K562 (cell line): ENCODE measurements around the gene IL2RG. TPM values are rescaled to one million over a fixed set of nuclear protein-coding genes. Genes with fewer than 3 reads are reported as not detected.

Source experiments
- ATAC-seq: fragments of 200-7000 bp; cut with Tn5 transposase; 3 replicates; pipeline ENCODE4 v1.9.1; 2020; ENCODE audit warnings: moderate library complexity
- BruUV-seq: library from RNA; stranded (reverse); fragments of 400-500 nt; replicated peaks from 2 replicates; lab custom pipeline; 2021; lab: Mats Ljungman, UMichigan
- CTCF ChIA-PET: fragments of 300-600 bp; formaldehyde crosslinking; extraction: SDS; loops from one replicate; lab custom pipeline; 2021; ENCODE audit warnings: low intra/inter-chr PET ratio; lab: Yijun Ruan, JAX
- POLR2A ChIA-PET: fragments of 300-600, 350-650 bp; sonication (Branson Sonifier 250); formaldehyde crosslinking; extraction: SDS; loops from one replicate; lab custom pipeline; 2021; ENCODE audit warnings: antibody characterized with exemption, inconsistent platforms; lab: Yijun Ruan, JAX
- DNase-seq, 4 experiments: peaks; one replicate each; pipeline versions ENCODE4 v3.0.0 to v3.0.0-alpha.2; 2011 to 2018; ENCODE audit warnings: low spot score in 3 of 4, mixed read lengths in 3 of 4; ENCODE audit errors: extremely low read depth in 1 of 4
- FAIRE-seq: peaks from 2 replicates; lab custom pipeline; 2011; peaks lifted over from hg19 to GRCh38; lab: Jason Lieb, UNC
- H2AFZ ChIP-seq: 2 replicates; pipeline ENCODE4 v1.6.0; 2011; ENCODE audit warnings: low read depth, low read length, control low read depth, inconsistent platforms
- H3K27ac ChIP-seq: fragments of 200-600 bp; 3 replicates; pipeline ENCODE4 v1.8.0; 2011; ENCODE audit warnings: low read depth, mild to moderate bottlenecking, control low read depth, inconsistent platforms, low read length, moderate library complexity, mixed read lengths; ENCODE audit errors: extremely low read depth
- H3K27me3 ChIP-seq, 2 experiments: fragments of 300-600 bp in 1 of 2; 2 replicates in 1 of 2; 3 replicates in 1 of 2; pipeline versions ENCODE4 v1.6.0 to v1.8.0; 2011; ENCODE audit warnings: inconsistent platforms in 2 of 2, low read length in 2 of 2, mild to moderate bottlenecking in 1 of 2, mixed read lengths in 1 of 2, moderate library complexity in 1 of 2; ENCODE audit not compliant: control insufficient read depth in 2 of 2, insufficient read depth in 2 of 2
- H3K36me3 ChIP-seq: fragments of 300-600 bp; 3 replicates; pipeline ENCODE4 v1.8.0; 2011; ENCODE audit warnings: mild to moderate bottlenecking, low read length, inconsistent platforms; ENCODE audit not compliant: control insufficient read depth, insufficient read depth
- H3K4me1 ChIP-seq, 2 experiments: fragments of 200-600 bp in 1 of 2; replicated peaks in 1 of 2; 2 replicates in 1 of 2; 3 replicates in 1 of 2; pipeline versions ENCODE4 v1.5.1 to v1.8.0; 2011; ENCODE audit warnings: inconsistent platforms in 2 of 2, low read length in 2 of 2, mild to moderate bottlenecking in 1 of 2, mixed read lengths in 1 of 2, moderate library complexity in 1 of 2; ENCODE audit not compliant: control insufficient read depth in 2 of 2, insufficient read depth in 2 of 2
- H3K4me2 ChIP-seq: 2 replicates; pipeline ENCODE4 v1.6.1; 2011; ENCODE audit warnings: low read length, control low read depth, inconsistent platforms, mixed read lengths; ENCODE audit not compliant: insufficient read depth
- H3K4me3 ChIP-seq: fragments of 200-600 bp; sonication (generic), shearing (Covaris generic); 2 replicates; pipeline ENCODE4 v1.5.1; 2016; ENCODE audit warnings: control low read depth, inconsistent platforms
- H3K79me2 ChIP-seq: fragments of 200-600 bp; 3 replicates; pipeline ENCODE4 v1.8.0; 2011; ENCODE audit warnings: low read length, inconsistent platforms; ENCODE audit not compliant: control insufficient read depth, insufficient read depth
- H3K9ac ChIP-seq, 2 experiments: 2 replicates each; pipeline versions ENCODE4 v1.6.0 to v1.6.1; 2011; ENCODE audit warnings: low read depth in 2 of 2, low read length in 2 of 2, control low read depth in 1 of 2, inconsistent platforms in 1 of 2, mild to moderate bottlenecking in 1 of 2, mixed read lengths in 1 of 2; ENCODE audit not compliant: insufficient read depth in 1 of 2
- H3K9me1 ChIP-seq: one replicate; pipeline ENCODE4 v1.6.0; 2011; ENCODE audit warnings: inconsistent platforms, mild to moderate bottlenecking, low read length, moderate library complexity; ENCODE audit not compliant: control insufficient read depth, insufficient read depth
- H3K9me3 ChIP-seq: replicated peaks from 2 replicates; pipeline ENCODE4 v1.5.1; 2011; ENCODE audit warnings: low read depth, low read length, inconsistent platforms; ENCODE audit not compliant: control insufficient read depth, insufficient read depth
- H4K20me1 ChIP-seq: replicated peaks from 2 replicates; pipeline ENCODE4 v1.6.1; 2011; ENCODE audit warnings: low read length, inconsistent platforms, mixed read lengths; ENCODE audit not compliant: control insufficient read depth, insufficient read depth
- BRCA1 ChIP-seq, 2 experiments: fragments of 450-650 bp in 1 of 2; sonication (generic) in 1 of 2; formaldehyde crosslinking in 1 of 2; IDR thresholded peaks; 2 replicates each; pipeline versions ENCODE4 v1.5.0 to v1.6.1; 2017 to 2020; ENCODE audit warnings: mild to moderate bottlenecking in 1 of 2, missing genetic modification reagents in 1 of 2
- CBX5 ChIP-seq: IDR thresholded peaks from 2 replicates; pipeline ENCODE4 v1.6.1; 2014; ENCODE audit warnings: low read depth, borderline replicate concordance
- HDAC3 ChIP-seq: fragments of 450-650 bp; IDR thresholded peaks from 2 replicates; pipeline ENCODE4 v1.6.1; 2018; ENCODE audit warnings: borderline replicate concordance, mild to moderate bottlenecking, moderate library complexity; ENCODE audit not compliant: partially characterized antibody
- KLF13 ChIP-seq: fragments of 450-650 bp; IDR thresholded peaks from 2 replicates; pipeline ENCODE4 v1.6.1; 2016; ENCODE audit warnings: missing genetic modification characterization, low read depth, mild to moderate bottlenecking, missing compliant biosample characterization, moderate library complexity, borderline replicate concordance
- PTRF ChIP-seq: fragments of 450-650 bp; IDR thresholded peaks from 2 replicates; pipeline ENCODE4 v1.6.1; 2016; ENCODE audit warnings: mild to moderate bottlenecking, missing genetic modification characterization, missing compliant biosample characterization
- STAT5B ChIP-seq: fragments of 250-450 bp; sonication (Bioruptor Pico); IDR thresholded peaks from 2 replicates; pipeline ENCODE4 v1.8.0; 2021; ENCODE audit warnings: mild to moderate bottlenecking, inconsistent platforms
- TCF7 ChIP-seq: sonication (generic); IDR thresholded peaks from 2 replicates; pipeline ENCODE4 v1.6.1; 2016; ENCODE audit warnings: antibody characterized with exemption, borderline replicate concordance
- TEAD4 ChIP-seq, 2 experiments: sonication (generic) in 1 of 2; formaldehyde crosslinking in 1 of 2; IDR thresholded peaks; 2 replicates each; pipeline versions ENCODE4 v1.6.1 to v1.8.0; 2012 to 2022; ENCODE audit warnings: borderline replicate concordance in 1 of 2, inconsistent platforms in 1 of 2, low read length in 1 of 2, mild to moderate bottlenecking in 1 of 2, missing genetic modification reagents in 1 of 2
- ZNF197 ChIP-seq: fragments of 200-800 bp; sonication (Bioruptor generic); IDR thresholded peaks from 2 replicates; pipeline ENCODE4 v1.6.1; 2016; ENCODE audit warnings: low read depth, missing genetic modification characterization, missing compliant biosample characterization
- WGBS: fragments of 100-300 bp; shearing (Covaris generic); methylation state at CpG from one replicate; pipeline ENCODE4 v1.1.6; 2016; ENCODE audit warnings: low coverage, mixed read lengths; ENCODE audit not compliant: insufficient coverage; ENCODE audit errors: missing lambda C conversion rate; 5-methylcytosine and 5-hydroxymethylcytosine counted together
- in situ Hi-C: fragments of 300-500 bp; cut with MboI; formaldehyde crosslinking; loops from 4 replicates; pipeline ENCODE4 v1.15.0; 2018; ENCODE audit warnings: inconsistent platforms, mixed read lengths
- intact Hi-C: fragments of 100-400 bp; cut with micrococcal nuclease; formaldehyde crosslinking; loops from 2 replicates; pipeline ENCODE4 v1.14.2; 2022
- polyA plus RNA-seq, 8 experiments: library from polyadenylated mRNA; depleted of rRNA in 4 of 8; stranded (reverse) in 5 of 8; unstranded in 3 of 8; fragments of >200 nt; fragmentation: Nextera tagmentation in 2 of 8; fragmentation: Illumina TruSeq in 1 of 8; extraction: Ambion mirVana in 2 of 8; extraction: Trizol in 1 of 8; gene quantifications; 2 replicates each; pipeline versions ENCODE4 v1.2.1 to v1.2.3, GENCODE V29; 2011 to 2014; ENCODE audit warnings: inconsistent platforms in 1 of 8, missing spikeins in 1 of 8
- total RNA-seq, 7 experiments: library from RNA; depleted of rRNA in 6 of 7; stranded (reverse); fragments of >200 nt in 6 of 7; fragmentation: Illumina TruSeq in 2 of 7; extraction: Trizol in 2 of 7; gene quantifications; 2 replicates each; pipeline versions ENCODE4 v1.2.1 to v1.2.3, GENCODE V29; 2011 to 2021; ENCODE audit warnings: low replicate concordance in 1 of 7
- TF ChIP-seq, protein P1 (sequence below), 2 experiments: IDR thresholded peaks; 2 replicates each; pipeline ENCODE4 v1.6.1; 2012; ENCODE audit warnings: improper control_type of control experiment in 2 of 2, low read depth in 2 of 2, low read length in 2 of 2, borderline replicate concordance in 1 of 2
- TF ChIP-seq, protein P2 (sequence below): fragments of 250-450 bp; sonication (Bioruptor Pico); IDR thresholded peaks from 2 replicates; pipeline ENCODE4 v1.5.0; 2021
- TF ChIP-seq, protein P3 (sequence below), 2 experiments: fragments of 450-650 bp; IDR thresholded peaks; 2 replicates each; pipeline ENCODE4 v1.6.1; 2018; ENCODE audit warnings: mild to moderate bottlenecking in 2 of 2, low read depth in 1 of 2; ENCODE audit not compliant: partially characterized antibody in 2 of 2

Gene IL2RG
- total and polyA plus RNA-seq, 9 of the 15 experiments (the other 6 are each of a cell fraction or from before 2014, with no cell fraction given): 5.5 to 55.4 (median 19.7) TPM

DNA sequence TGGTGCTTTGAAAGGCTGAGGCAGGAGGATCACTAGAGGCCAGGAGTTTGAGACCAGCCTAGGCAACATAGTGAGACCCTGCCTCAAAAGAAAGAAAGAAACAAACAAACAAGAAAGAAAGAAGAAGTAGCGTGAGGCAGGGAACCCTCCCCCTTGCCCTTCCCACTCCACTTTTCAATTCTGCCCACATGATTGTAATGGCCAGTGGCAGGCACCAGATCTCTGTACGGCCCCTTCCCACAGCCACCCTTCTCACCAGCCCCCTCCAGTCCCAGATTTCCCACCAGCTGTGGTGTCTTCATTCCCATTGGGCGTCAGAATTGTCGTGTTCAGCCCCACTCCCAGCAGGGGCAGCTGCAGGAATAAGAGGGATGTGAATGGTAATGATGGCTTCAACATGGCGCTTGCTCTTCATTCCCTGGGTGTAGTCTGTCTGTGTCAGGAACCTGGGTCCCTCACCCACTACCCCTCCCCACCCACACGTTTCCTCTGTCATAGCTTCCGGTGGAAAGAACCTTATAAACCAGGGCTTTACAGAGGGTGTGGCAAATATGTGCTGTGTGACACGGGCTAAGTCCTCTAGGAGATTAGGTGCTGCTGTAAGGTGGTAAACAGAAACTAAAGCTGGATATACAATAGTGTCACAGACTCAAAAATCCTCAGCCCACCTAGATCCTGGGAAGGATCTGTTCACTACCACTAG is at the start of gene IL2RG (continued):
- TF ChIP-seq, protein P1, sequence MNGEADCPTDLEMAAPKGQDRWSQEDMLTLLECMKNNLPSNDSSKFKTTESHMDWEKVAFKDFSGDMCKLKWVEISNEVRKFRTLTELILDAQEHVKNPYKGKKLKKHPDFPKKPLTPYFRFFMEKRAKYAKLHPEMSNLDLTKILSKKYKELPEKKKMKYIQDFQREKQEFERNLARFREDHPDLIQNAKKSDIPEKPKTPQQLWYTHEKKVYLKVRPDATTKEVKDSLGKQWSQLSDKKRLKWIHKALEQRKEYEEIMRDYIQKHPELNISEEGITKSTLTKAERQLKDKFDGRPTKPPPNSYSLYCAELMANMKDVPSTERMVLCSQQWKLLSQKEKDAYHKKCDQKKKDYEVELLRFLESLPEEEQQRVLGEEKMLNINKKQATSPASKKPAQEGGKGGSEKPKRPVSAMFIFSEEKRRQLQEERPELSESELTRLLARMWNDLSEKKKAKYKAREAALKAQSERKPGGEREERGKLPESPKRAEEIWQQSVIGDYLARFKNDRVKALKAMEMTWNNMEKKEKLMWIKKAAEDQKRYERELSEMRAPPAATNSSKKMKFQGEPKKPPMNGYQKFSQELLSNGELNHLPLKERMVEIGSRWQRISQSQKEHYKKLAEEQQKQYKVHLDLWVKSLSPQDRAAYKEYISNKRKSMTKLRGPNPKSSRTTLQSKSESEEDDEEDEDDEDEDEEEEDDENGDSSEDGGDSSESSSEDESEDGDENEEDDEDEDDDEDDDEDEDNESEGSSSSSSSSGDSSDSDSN (IDR thresholded peaks at IDR 0.05; ENCODE audit: borderline replicate concordance in 1 of 2, low read depth in 2 of 2, low read length in 2 of 2): no peak
- TF ChIP-seq TEAD4 (IDR thresholded peaks at IDR 0.05; ENCODE audit: low read length) (no peak), TEAD4 (CRISPR knock-in tag; IDR thresholded peaks at IDR 0.05; ENCODE audit: borderline replicate concordance) (no peak)

DNA sequence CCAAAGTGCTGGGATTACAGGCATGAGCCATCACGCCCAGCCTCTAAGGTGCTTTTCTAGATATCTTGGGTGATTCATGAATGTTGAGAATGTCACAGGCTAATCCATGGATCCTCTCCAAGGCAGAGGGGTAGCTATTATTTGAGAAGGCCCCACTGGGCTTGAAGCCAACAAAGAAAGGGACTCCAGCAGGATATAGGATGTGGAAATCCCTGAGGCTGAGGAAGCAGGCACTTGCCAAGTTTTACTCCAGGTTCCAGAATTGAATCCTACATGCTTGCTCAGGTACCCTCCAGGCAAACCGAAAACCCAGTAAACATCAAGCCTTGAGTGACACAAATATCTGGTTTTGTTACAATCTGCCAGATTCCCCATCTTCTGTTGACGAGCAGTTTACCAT is 49.1 kb upstream of the IL2RG start:
- in situ Hi-C loops: no loop called here
- WGBS: 37% methylated on average over 3 of the region's 3 CpGs
- CTCF ChIA-PET: no interaction called here
- TF ChIP-seq ZNF197 (CRISPR knock-in tag) (no peak), HDAC3 (no peak), CBX5 (no peak), BRCA1 (IDR thresholded peaks at IDR 0.05) (no peak), BRCA1 (CRISPR knock-in tag; IDR thresholded peaks at IDR 0.05) (no peak), TCF7 (no peak), KLF13 (tag) (no peak), STAT5B (no peak), PTRF (tag) (no peak)
- TF ChIP-seq, protein P2, sequence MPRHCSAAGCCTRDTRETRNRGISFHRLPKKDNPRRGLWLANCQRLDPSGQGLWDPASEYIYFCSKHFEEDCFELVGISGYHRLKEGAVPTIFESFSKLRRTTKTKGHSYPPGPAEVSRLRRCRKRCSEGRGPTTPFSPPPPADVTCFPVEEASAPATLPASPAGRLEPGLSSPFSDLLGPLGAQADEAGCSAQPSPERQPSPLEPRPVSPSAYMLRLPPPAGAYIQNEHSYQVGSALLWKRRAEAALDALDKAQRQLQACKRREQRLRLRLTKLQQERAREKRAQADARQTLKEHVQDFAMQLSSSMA (CRISPR knock-in tag): no peak
- TF ChIP-seq, protein P3, sequence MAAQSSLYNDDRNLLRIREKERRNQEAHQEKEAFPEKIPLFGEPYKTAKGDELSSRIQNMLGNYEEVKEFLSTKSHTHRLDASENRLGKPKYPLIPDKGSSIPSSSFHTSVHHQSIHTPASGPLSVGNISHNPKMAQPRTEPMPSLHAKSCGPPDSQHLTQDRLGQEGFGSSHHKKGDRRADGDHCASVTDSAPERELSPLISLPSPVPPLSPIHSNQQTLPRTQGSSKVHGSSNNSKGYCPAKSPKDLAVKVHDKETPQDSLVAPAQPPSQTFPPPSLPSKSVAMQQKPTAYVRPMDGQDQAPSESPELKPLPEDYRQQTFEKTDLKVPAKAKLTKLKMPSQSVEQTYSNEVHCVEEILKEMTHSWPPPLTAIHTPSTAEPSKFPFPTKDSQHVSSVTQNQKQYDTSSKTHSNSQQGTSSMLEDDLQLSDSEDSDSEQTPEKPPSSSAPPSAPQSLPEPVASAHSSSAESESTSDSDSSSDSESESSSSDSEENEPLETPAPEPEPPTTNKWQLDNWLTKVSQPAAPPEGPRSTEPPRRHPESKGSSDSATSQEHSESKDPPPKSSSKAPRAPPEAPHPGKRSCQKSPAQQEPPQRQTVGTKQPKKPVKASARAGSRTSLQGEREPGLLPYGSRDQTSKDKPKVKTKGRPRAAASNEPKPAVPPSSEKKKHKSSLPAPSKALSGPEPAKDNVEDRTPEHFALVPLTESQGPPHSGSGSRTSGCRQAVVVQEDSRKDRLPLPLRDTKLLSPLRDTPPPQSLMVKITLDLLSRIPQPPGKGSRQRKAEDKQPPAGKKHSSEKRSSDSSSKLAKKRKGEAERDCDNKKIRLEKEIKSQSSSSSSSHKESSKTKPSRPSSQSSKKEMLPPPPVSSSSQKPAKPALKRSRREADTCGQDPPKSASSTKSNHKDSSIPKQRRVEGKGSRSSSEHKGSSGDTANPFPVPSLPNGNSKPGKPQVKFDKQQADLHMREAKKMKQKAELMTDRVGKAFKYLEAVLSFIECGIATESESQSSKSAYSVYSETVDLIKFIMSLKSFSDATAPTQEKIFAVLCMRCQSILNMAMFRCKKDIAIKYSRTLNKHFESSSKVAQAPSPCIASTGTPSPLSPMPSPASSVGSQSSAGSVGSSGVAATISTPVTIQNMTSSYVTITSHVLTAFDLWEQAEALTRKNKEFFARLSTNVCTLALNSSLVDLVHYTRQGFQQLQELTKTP (IDR thresholded peaks at IDR 0.05; ENCODE audit: low read depth in 1 of 2, partially characterized antibody in 2 of 2): no peak

More for the DNA sequence above, 49.1 kb upstream of the IL2RG start:
- no peak overlapping the region for H3K9ac ChIP-seq
- intact Hi-C loops: no loop called here
- no peaks in the 10 kb centered on the region for H3K79me2 ChIP-seq
- no peaks in the 10 kb centered on the region for H3K36me3 ChIP-seq
- POLR2A ChIA-PET: no interaction called here
- no peak overlapping the region for H3K27ac ChIP-seq
- H3K27me3 ChIP-seq: no peaks in the 10 kb centered on the region
- FAIRE-seq (no peak), ATAC-seq (no peak), DNase-seq (no peak)
- H3K4me3 ChIP-seq: no peak overlapping the region
- no peaks in the 10 kb centered on the region for H3K9me1 ChIP-seq
- no TSS peak for BruUV-seq
- H4K20me1 ChIP-seq: no peaks in the 10 kb centered on the region
- H3K9me3 ChIP-seq: no peaks in the 10 kb centered on the region
- no peak overlapping the region for H2AFZ ChIP-seq
- no peak overlapping the region for H3K4me2 ChIP-seq
- no peaks in the 10 kb centered on the region for H3K4me1 ChIP-seq
